Ovary (tissue), 9 donors: ENCODE measurements around the gene CASP5. TPM values are rescaled to one million over a fixed set of nuclear protein-coding genes. Genes with fewer than 3 reads are reported as not detected.

Experiments used
- DNase-seq, 5 donors: peaks; one replicate each; pipeline ENCODE4 v3.0.0-alpha.2; 2019 to 2020
- H3K27ac ChIP-seq, 2 donors: fragments of 200-600 bp; one replicate each; pipeline versions ENCODE4 v1.5.1 to v1.8.0; 2019 to 2022
- H3K27me3 ChIP-seq: fragments of 200-600 bp; one replicate; pipeline ENCODE4 v1.8.0; 2022
- H3K36me3 ChIP-seq: fragments of 200-600 bp; sonication (generic); one replicate; pipeline ENCODE4 v1.5.1; 2019
- H3K4me1 ChIP-seq: one replicate; pipeline ENCODE4 v1.8.1; 2013; ENCODE audit warnings: mild to moderate bottlenecking, moderate library complexity; ENCODE audit not compliant: insufficient read depth
- H3K4me3 ChIP-seq: fragments of 200-600 bp; sonication (generic); one replicate; pipeline ENCODE4 v1.5.1; 2017
- H3K9me3 ChIP-seq, 2 donors: fragments of 200-600 bp in 1 of 2; sonication (generic) in 1 of 2; one replicate each; pipeline versions ENCODE4 v1.5.1 to v1.8.1; 2013 to 2019; ENCODE audit warnings: mild to moderate bottlenecking in 1 of 2, moderate library complexity in 1 of 2
- EP300 ChIP-seq: sonication (generic); formaldehyde crosslinking; IDR thresholded peaks from one replicate; pipeline ENCODE4 v1.6.1; 2017; ENCODE audit warnings: antibody characterized with exemption
- POLR2A ChIP-seq: fragments of 450-650 bp; IDR thresholded peaks from one replicate; pipeline ENCODE4 v1.6.1; 2017; ENCODE audit warnings: antibody characterized with exemption, mild to moderate bottlenecking, moderate library complexity
- WGBS, 3 donors: extraction: QIAGEN DNeasy Blood & Tissue Kit in 1 of 3; methylation state at CpG; one replicate each; pipeline versions ENCODE4 v1.1.5 to v1.1.7; 2013 to 2017; 5-methylcytosine and 5-hydroxymethylcytosine counted together
- intact Hi-C, 4 donors: fragments of 100-400 bp; cut with DNase I; formaldehyde crosslinking; loops; one replicate each; pipeline versions ENCODE4 v1.11.0 to v1.15.1; 2022 to 2023
- polyA plus RNA-seq, 2 donors: library from polyadenylated mRNA; stranded (reverse); fragments of 200-250 nt in 1 of 2; fragments of 350-450 nt in 1 of 2; fragmentation: Illumina TruSeq in 1 of 2; extraction: RNeasy Lipid Tissue Mini Kit (QIAGEN cat#74804) in 1 of 2; gene quantifications; one replicate each; pipeline ENCODE4 v1.2.3, GENCODE V29; 2013 to 2014
- total RNA-seq, 7 donors: library from RNA; depleted of rRNA in 2 of 7; stranded (reverse); fragments of >200 nt in 2 of 7; fragmentation: NEBNext Ultra II Directional in 3 of 7; extraction: Animal tissue kit (Norgen Biotek cat#: 25700) in 3 of 7; gene quantifications; one replicate each; pipeline versions ENCODE4 v1.1.0 to v1.2.4, GENCODE V29; 2016 to 2023
- TF ChIP-seq, protein P1 (sequence below), 3 donors: fragments of 450-650 bp in 2 of 3; fragments of 200-600 bp in 1 of 3; IDR thresholded peaks; one replicate each; pipeline versions ENCODE4 v1.5.1 to v1.8.0; 2016 to 2022; ENCODE audit warnings: antibody characterized with exemption in 3 of 3, mild to moderate bottlenecking in 1 of 3
- donor health status: DM: no; HTN: no; CAD: no; lungs with moderate emphysema.
- donor health status: DM: no; HTN: no; CAD: no.
- donor health status: Bipolar disorder and iron deficiency.
- donor health status: DM: yes; HTN: yes; CAD: no.
- donor health status: DM: no; HTN: no; CAD: no.
- donor health status: DM: yes; HTN: yes; CAD: no.

The CASP5 gene
- total and polyA plus RNA-seq, 9 donors = 0.32 to 0.40 TPM; not detected in 7

DNA sequence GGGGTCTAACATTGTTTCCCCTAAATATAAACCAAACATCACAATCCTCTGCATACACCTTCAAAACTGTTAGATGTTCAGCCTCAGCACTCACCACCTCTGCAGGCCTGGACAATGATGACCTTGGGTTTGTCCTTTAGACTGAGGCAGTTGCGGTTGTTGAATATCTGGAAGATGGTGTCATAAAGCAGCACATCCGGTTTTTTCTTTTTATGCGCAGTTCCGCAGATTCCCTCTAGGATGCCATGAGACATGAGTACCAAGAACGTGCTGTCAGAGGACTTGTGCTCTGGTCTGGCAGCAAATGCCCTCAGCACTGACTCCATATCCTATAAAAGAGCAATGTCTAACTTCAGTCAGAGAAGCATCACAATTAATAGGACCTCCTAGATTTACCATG is 22.8 kb downstream of the CASP5 start:
- no peak for TF ChIP-seq POLR2A
- TF ChIP-seq EP300 = no peak
- TF ChIP-seq, protein P1, sequence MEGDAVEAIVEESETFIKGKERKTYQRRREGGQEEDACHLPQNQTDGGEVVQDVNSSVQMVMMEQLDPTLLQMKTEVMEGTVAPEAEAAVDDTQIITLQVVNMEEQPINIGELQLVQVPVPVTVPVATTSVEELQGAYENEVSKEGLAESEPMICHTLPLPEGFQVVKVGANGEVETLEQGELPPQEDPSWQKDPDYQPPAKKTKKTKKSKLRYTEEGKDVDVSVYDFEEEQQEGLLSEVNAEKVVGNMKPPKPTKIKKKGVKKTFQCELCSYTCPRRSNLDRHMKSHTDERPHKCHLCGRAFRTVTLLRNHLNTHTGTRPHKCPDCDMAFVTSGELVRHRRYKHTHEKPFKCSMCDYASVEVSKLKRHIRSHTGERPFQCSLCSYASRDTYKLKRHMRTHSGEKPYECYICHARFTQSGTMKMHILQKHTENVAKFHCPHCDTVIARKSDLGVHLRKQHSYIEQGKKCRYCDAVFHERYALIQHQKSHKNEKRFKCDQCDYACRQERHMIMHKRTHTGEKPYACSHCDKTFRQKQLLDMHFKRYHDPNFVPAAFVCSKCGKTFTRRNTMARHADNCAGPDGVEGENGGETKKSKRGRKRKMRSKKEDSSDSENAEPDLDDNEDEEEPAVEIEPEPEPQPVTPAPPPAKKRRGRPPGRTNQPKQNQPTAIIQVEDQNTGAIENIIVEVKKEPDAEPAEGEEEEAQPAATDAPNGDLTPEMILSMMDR (IDR thresholded peaks at IDR 0.05) = no peak
- Histone ChIP-seq H3K27me3 (no peaks in the 10 kb centered on the region), H3K4me3 (no peak overlapping the region), H3K36me3 (no peaks in the 10 kb centered on the region), H3K9me3 (no peaks in the 10 kb centered on the region), H3K4me1 (no peaks in the 10 kb centered on the region), H3K27ac (no peak overlapping the region)
- 87 to 92% (median 90%) methylated on average over 5 of the region's 5 CpGs for WGBS, 3 donors
- intact Hi-C loops = no loop called here
- no peak for DNase-seq

DNA sequence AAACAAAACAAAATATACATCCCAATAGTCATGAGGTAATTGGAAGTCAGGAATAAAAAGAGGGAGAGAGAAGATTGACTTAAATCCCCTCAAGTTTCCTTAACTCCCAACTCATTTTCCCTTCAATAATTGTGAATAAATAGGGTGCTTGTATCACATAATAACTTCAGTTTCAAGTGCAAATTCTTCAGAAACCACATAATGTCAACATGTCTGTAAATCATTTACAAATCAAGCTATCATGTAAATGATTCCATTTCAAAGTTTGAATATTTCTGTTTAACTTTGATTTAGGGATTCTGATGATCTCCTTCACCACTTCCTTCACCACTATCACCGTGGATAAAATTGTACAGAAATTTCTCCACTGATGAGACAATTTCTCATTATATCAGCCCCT is 23.2 kb downstream of the CASP5 start:
- no peak overlapping the region for H3K27ac ChIP-seq
- WGBS, 3 donors = 40 to 74% (median 51%) methylated on average over 1 of the region's 1 CpG
- intact Hi-C loops = no loop called here
- no peak for DNase-seq
- no peaks in the 10 kb centered on the region for H3K4me1 ChIP-seq
- no peaks in the 10 kb centered on the region for H3K9me3 ChIP-seq
- no peaks in the 10 kb centered on the region for H3K27me3 ChIP-seq
- no peak for TF ChIP-seq POLR2A
- TF ChIP-seq EP300 = no peak
- TF ChIP-seq, protein P1 (IDR thresholded peaks at IDR 0.05) = no peak
- no peaks in the 10 kb centered on the region for H3K36me3 ChIP-seq
- H3K4me3 ChIP-seq = no peak overlapping the region

DNA sequence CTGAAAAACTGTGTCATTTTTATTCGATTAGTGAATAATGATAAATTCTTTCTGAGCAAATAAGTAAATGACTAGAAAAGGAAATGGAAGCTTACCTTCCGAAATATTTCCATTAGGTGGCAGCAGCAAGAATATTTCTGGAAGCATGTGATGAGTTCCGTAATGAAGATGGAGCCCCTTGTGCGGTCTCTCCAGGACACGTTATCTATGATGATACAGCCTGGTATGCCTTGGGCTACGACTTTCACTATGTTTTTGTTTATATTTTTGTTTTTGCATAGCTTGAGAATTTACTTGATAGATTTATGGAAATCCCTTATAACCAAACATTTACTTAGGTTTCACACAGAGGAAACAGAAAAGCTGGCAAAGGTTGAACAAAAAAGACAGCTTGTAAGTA is 25.7 kb downstream of the CASP5 start:
- H3K4me3 ChIP-seq = no peak overlapping the region
- no peaks in the 10 kb centered on the region for H3K27me3 ChIP-seq
- TF ChIP-seq POLR2A (no peak), EP300 (no peak)
- TF ChIP-seq, protein P1 (IDR thresholded peaks at IDR 0.05) = no peak
- intact Hi-C loops = no loop called here
- H3K9me3 ChIP-seq = no peaks in the 10 kb centered on the region
- 34 to 56% (median 40%) methylated on average over 6 of the region's 6 CpGs for whole genome bisulfite sequencing, 3 donors
- no peaks in the 10 kb centered on the region for H3K36me3 ChIP-seq
- H3K27ac ChIP-seq = no peak overlapping the region
- H3K4me1 ChIP-seq = no peaks in the 10 kb centered on the region
- no peak for DNase-seq

DNA sequence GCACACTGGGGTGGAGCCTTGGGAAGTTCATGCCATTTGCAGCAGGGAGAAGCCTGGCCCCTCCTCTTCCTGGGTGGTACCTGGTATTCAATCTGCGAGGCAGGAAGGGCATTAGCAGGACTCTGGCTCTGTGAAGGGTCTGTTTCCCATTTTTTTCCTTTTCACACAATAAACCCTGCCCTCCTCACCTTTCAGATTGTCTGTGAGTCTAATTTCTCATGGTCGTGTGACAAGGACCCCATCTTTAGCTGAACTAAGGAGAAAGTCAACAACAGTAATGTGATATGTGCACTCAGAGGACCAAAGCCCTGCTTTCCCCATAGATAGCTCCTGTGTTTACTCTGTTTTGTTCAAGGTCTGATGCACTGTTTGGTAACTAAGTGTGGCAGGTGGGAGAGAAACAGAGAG is 28.0 kb downstream of the CASP5 start:
- Histone ChIP-seq H3K4me1 (no peaks in the 10 kb centered on the region), H3K9me3 (no peaks in the 10 kb centered on the region), H3K4me3 (no peak overlapping the region), H3K27ac (no peak overlapping the region), H3K27me3 (no peaks in the 10 kb centered on the region), H3K36me3 (no peaks in the 10 kb centered on the region)
- no peak for TF ChIP-seq EP300
- TF ChIP-seq, protein P1 (IDR thresholded peaks at IDR 0.05) = no peak
- TF ChIP-seq POLR2A = no peak
- 63 to 71% (median 70%) methylated on average over 2 of the region's 2 CpGs for WGBS, 3 donors
- intact Hi-C loops = no loop called here
- no peak for DNase-seq

DNA sequence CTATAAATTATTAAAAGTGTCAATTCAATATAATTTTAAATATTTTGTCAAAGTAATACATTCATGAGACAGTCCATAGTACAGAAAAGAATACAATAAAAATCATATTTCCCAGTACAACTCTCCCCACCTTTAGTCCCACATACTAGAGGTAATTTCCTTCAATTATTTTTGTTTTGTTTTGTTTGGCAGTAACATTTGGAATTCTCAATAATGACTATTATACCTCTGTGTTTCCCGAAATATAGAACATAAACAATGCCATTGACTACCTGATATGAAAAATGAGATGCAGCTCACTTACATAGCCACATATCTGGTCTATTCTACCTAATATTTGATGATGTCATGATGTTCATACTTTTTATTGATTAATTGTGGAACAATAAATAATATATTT is 30.2 kb downstream of the CASP5 start:
- H3K9me3 ChIP-seq = no peaks in the 10 kb centered on the region
- H3K4me1 ChIP-seq = no peaks in the 10 kb centered on the region
- H3K4me3 ChIP-seq = no peak overlapping the region
- no peaks in the 10 kb centered on the region for H3K36me3 ChIP-seq
- TF ChIP-seq EP300 (no peak), POLR2A (no peak)
- TF ChIP-seq, protein P1 (IDR thresholded peaks at IDR 0.05) = no peak
- H3K27me3 ChIP-seq = no peaks in the 10 kb centered on the region
- DNase-seq = no peak
- no peak overlapping the region for H3K27ac ChIP-seq
- 36 to 59% (median 52%) methylated on average over 1 of the region's 1 CpG for WGBS, 3 donors
- intact Hi-C loops = loop anchor here in 1 of 4 donors (5.0 kb wide), 1 partner anchor 1295 kb away; no protein-coding TSS in a partner anchor
